Nephron progenitor cell (in vitro differentiated cells): ENCODE data around the gene HEBP1.

Experiments used
- DNase-seq: peaks from one replicate; pipeline ENCODE4 v3.0.0; 2021
- H3K27ac Mint-ChIP-seq: 2 replicates; pipeline ENCODE4 v1.8.0; 2021; ENCODE audit warnings: mild to moderate bottlenecking, moderate library complexity, mixed read lengths
- H3K27me3 Mint-ChIP-seq: 2 replicates; pipeline ENCODE4 v1.8.0; 2021; ENCODE audit warnings: mild to moderate bottlenecking, low read depth, mixed read lengths; ENCODE audit not compliant: poor library complexity
- H3K36me3 Mint-ChIP-seq: 2 replicates; pipeline ENCODE4 v1.8.0; 2021; ENCODE audit warnings: low read depth, mixed read lengths
- H3K4me1 Mint-ChIP-seq: 2 replicates; pipeline ENCODE4 v1.8.0; 2021; ENCODE audit warnings: mixed read lengths
- H3K4me3 Mint-ChIP-seq: 2 replicates; pipeline ENCODE4 v1.8.0; 2021; ENCODE audit warnings: mild to moderate bottlenecking, moderate library complexity, mixed read lengths
- H3K9me3 Mint-ChIP-seq: 2 replicates; pipeline ENCODE4 v1.8.0; 2021; ENCODE audit warnings: mild to moderate bottlenecking, moderate library complexity, mixed read lengths
- CTCF ChIP-seq: fragments of 200-600 bp; sonication (generic); IDR thresholded peaks from 2 replicates; pipeline ENCODE4 v1.5.0; 2021; ENCODE audit warnings: antibody characterized with exemption

The HEBP1 gene

DNA sequence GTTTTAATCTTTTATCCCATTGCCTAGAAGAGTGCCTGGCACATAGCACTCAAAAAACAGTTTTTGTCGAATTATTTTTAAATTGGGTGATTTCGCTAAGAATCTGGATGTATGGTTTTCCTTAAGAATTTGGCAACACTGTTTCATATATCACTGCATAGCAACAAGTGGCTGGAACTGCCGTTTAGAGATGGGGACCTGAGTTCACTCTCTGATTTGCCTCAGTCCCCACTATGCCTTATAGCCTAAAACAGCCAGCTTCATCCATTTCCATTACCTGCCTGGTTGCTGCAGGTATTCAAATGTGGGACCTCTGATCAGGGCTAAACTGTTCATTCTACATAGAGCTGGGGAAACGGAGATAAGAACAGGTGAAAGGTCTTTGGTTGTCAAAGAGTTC lies 1.8 kb downstream of the HEBP1 start:
- no peaks in the 10 kb centered on the region for H3K9me3 Mint-ChIP-seq
- peaks cover 39% of the 10 kb centered on the region for H3K27me3 Mint-ChIP-seq
- H3K36me3 Mint-ChIP-seq = peaks cover 8% of the 10 kb centered on the region
- TF ChIP-seq CTCF = no peak
- DNase-seq = no peak
- H3K4me3 Mint-ChIP-seq = no peak overlapping the region
- peaks cover 40% of the 10 kb centered on the region for H3K4me1 Mint-ChIP-seq
- no peak overlapping the region for H3K27ac Mint-ChIP-seq

- Mint-ChIP-seq H3K27ac (no peak overlapping the region), H3K9me3 (no peaks in the 10 kb centered on the region), H3K4me3 (no peak overlapping the region), H3K27me3 (peaks cover 37% of the 10 kb centered on the region), H3K36me3 (peaks cover 8% of the 10 kb centered on the region), H3K4me1 (peaks cover 46% of the 10 kb centered on the region)
- TF ChIP-seq CTCF = no peak
- no peak for DNase-seq
These were observed 2.3 kb downstream of the HEBP1 start for GRCh38 chr12:12997734-12998133.

DNA sequence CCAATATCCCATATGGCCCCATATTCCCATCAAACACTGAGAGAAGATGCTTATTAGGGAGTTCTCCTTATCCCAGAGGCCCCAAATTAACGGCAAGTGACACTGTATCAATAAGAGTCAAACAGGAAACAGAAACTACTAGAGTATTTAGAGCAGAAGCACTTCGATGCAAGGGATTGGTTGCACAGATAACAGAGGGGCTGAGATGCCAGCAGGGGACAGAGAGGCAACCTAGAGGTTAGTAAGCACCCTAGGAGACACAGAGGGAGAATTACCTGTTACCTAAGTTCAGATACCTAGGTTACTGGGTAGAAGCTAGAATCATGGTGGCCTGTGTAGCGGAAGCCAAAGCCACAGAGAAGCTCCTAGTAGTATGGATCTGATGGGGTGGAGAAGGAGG lies 2.9 kb downstream of the HEBP1 start:
- H3K4me1 Mint-ChIP-seq = peaks cover 45% of the 10 kb centered on the region
- H3K27ac Mint-ChIP-seq = no peak overlapping the region
- H3K4me3 Mint-ChIP-seq = no peak overlapping the region
- no peak for DNase-seq
- no peaks in the 10 kb centered on the region for H3K9me3 Mint-ChIP-seq
- peaks cover 31% of the 10 kb centered on the region for H3K27me3 Mint-ChIP-seq
- TF ChIP-seq CTCF = no peak
- H3K36me3 Mint-ChIP-seq = peaks cover 8% of the 10 kb centered on the region

DNA sequence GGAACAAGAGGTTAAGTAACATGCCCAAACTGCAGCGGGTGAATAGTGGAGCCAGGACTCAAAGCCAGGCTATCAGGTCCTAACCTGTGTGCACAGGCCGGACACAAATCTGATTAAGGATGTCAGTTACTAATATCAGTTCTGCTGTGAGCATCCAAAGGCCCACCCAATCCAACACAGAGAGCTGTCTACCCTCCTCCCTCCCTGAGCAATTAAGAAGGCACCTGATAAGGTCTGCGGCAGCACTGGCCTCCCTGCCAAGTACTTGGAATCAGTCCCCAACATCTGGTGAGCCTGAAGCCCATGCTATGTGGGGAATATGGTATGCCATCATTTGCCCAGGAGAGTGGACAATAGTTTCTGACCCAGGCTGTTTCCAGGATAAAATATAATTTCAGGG lies 3.9 kb downstream of the HEBP1 start:
- no peak for TF ChIP-seq CTCF
- Mint-ChIP-seq H3K27me3 (peaks cover 25% of the 10 kb centered on the region), H3K9me3 (no peaks in the 10 kb centered on the region), H3K4me1 (peaks cover 47% of the 10 kb centered on the region), H3K4me3 (no peak overlapping the region), H3K27ac (no peak overlapping the region), H3K36me3 (peaks cover 8% of the 10 kb centered on the region)
- DNase-seq = no peak

DNA sequence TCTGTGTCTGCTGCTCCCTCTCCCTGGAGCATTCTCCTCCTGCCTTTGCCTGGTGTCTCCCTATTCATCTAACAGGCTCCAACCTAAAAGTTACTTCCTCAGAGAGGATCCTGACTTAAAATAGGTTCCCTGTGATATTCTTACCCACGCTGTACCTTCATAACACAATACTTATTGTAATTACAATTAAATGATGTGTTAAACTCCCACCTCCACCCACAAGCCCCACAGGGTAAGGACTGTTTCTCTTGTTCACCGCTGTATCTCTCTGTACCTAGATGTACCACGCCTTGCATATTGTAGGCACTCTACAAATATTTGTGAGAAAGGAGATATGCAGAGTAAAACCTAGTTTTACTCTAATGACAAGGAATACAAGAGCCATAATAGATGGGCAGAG lies 5.0 kb downstream of the HEBP1 start:
- no peak overlapping the region for H3K4me3 Mint-ChIP-seq
- H3K36me3 Mint-ChIP-seq = peaks cover 8% of the 10 kb centered on the region
- H3K4me1 Mint-ChIP-seq = peaks cover 48% of the 10 kb centered on the region
- no peaks in the 10 kb centered on the region for H3K9me3 Mint-ChIP-seq
- no peak for TF ChIP-seq CTCF
- H3K27ac Mint-ChIP-seq = no peak overlapping the region
- peaks cover 21% of the 10 kb centered on the region for H3K27me3 Mint-ChIP-seq
- DNase-seq = no peak

GRCh38 chr12:12993367-12993766 lies 6.7 kb downstream of the HEBP1 start:
- no peak for TF ChIP-seq CTCF
- DNase-seq = no peak
- no peak overlapping the region for H3K27ac Mint-ChIP-seq
- peaks cover 35% of the 10 kb centered on the region for H3K4me1 Mint-ChIP-seq
- peaks cover 9% of the 10 kb centered on the region for H3K27me3 Mint-ChIP-seq
- no peaks in the 10 kb centered on the region for H3K9me3 Mint-ChIP-seq
- peaks cover 12% of the 10 kb centered on the region for H3K36me3 Mint-ChIP-seq
- H3K4me3 Mint-ChIP-seq = peak overlapping the region; percentile 11
